Measurements from ENCODE around the gene BRI3. TPM values are rescaled to one million over a fixed set of nuclear protein-coding genes. Genes with fewer than 3 reads are reported as not detected.
"Not testable (repeated sequence)": the region's sequence is repeated elsewhere in the genome, so short reads cannot be mapped to it uniquely, and the experiment has no call there.

BRI3 gene
- total and polyA plus RNA-seq, 2 donors (not counting 1 experiment from before 2014, with no cell fraction given), result 104 to 172 TPM

- Histone ChIP-seq H4K20me1 (ENCODE audit: control insufficient read depth, extremely low read depth, insufficient read depth, low read length) (no peaks in the 10 kb centered on the region), H3K4me3 (replicated peaks in 1 of 4; ENCODE audit: control extremely low read depth in 1 of 4, insufficient read depth in 1 of 4, low read depth in 3 of 4, low read length in 4 of 4) (no peak overlapping the region), H3K9ac (ENCODE audit: insufficient read depth, low read length) (no peak overlapping the region), H3K27me3 (ENCODE audit: control insufficient read depth, insufficient read depth, low read length) (no peaks in the 10 kb centered on the region), H3K36me3 (ENCODE audit: control insufficient read depth, insufficient read depth, low read length) (no peaks in the 10 kb centered on the region), H2AFZ (ENCODE audit: low read length) (no peak overlapping the region), H3K9me3 (ENCODE audit: control insufficient read depth, insufficient read depth, low read depth, low read length) (no peaks in the 10 kb centered on the region), H3K27ac (ENCODE audit: insufficient read depth, low read length) (no peak overlapping the region), H3K4me2 (ENCODE audit: extremely low read depth, insufficient read depth, low read length) (no peak overlapping the region), H3K4me1 (ENCODE audit: control insufficient read depth, extremely low read depth, insufficient read depth, low read length) (no peaks in the 10 kb centered on the region), H3K79me2 (ENCODE audit: control insufficient read depth, insufficient read depth, low read length) (no peaks in the 10 kb centered on the region)
- TF ChIP-seq CTCF (conservative IDR thresholded peaks at IDR 0.05 in 1 of 2, IDR thresholded peaks at IDR 0.05 in 1 of 2; ENCODE audit: low read depth in 1 of 2, low read length in 2 of 2), result no peak
- no peak for TF ChIP-seq EZH2 (IDR thresholded peaks at IDR 0.05; ENCODE audit: low read length, missing control alignments)
- DNase-seq (ENCODE audit: low read depth in 2 of 2), result no peak
Measured at GRCh38 chr7:98315318-98315993, 34.0 kb downstream of the BRI3 start.

DNA sequence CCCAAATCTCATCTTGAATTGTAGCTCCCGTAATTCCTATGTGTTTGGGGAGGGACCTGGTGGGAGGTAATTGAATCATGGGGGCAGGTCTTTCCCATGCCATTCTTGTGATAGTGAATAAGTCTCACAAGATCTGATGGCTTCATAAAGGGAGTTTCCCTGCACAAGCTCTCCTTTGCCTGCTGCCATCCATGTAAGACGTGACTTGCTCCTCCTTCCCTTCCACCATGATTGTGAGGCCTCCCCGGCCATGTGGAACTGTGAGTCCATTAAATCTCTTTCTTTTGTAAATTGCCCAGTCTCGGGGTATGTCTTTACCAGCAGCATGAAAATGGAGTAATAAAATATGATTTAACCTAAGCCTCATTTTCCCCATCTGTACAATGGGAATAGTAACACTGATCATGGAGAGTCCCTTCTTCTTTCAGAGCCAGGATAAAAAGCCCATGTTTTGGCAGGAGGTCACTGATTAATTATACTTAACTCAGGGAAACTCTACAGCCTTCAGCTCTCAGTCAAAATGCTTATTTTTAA is 34.6 kb downstream of the BRI3 start:
- not testable (repeated sequence) for H3K36me3 ChIP-seq (ENCODE audit: control insufficient read depth, insufficient read depth, low read length); H3K4me2 ChIP-seq (ENCODE audit: extremely low read depth, insufficient read depth, low read length); H3K79me2 ChIP-seq (ENCODE audit: control insufficient read depth, insufficient read depth, low read length)

GRCh38 chr7:98317366-98318040 is 36.0 kb downstream of the BRI3 start:
- Histone ChIP-seq H3K79me2 (ENCODE audit: control insufficient read depth, insufficient read depth, low read length) (no peaks in the 10 kb centered on the region), H3K27me3 (ENCODE audit: control insufficient read depth, insufficient read depth, low read length) (no peaks in the 10 kb centered on the region), H3K4me2 (ENCODE audit: extremely low read depth, insufficient read depth, low read length) (no peak overlapping the region), H3K9me3 (ENCODE audit: control insufficient read depth, insufficient read depth, low read depth, low read length) (no peaks in the 10 kb centered on the region), H3K36me3 (ENCODE audit: control insufficient read depth, insufficient read depth, low read length) (no peaks in the 10 kb centered on the region), H3K27ac (ENCODE audit: insufficient read depth, low read length) (no peak overlapping the region), H2AFZ (ENCODE audit: low read length) (no peak overlapping the region), H3K9ac (ENCODE audit: insufficient read depth, low read length) (no peak overlapping the region), H4K20me1 (ENCODE audit: control insufficient read depth, extremely low read depth, insufficient read depth, low read length) (no peaks in the 10 kb centered on the region), H3K4me3 (replicated peaks in 1 of 4; ENCODE audit: control extremely low read depth in 1 of 4, insufficient read depth in 1 of 4, low read depth in 3 of 4, low read length in 4 of 4) (no peak overlapping the region), H3K4me1 (ENCODE audit: control insufficient read depth, extremely low read depth, insufficient read depth, low read length) (no peaks in the 10 kb centered on the region)
- no peak for DNase-seq (ENCODE audit: low read depth in 2 of 2)
- TF ChIP-seq CTCF (conservative IDR thresholded peaks at IDR 0.05 in 1 of 2, IDR thresholded peaks at IDR 0.05 in 1 of 2; ENCODE audit: low read depth in 1 of 2, low read length in 2 of 2) (no peak), EZH2 (IDR thresholded peaks at IDR 0.05; ENCODE audit: low read length, missing control alignments) (no peak)

More for the DNA sequence above, 34.6 kb downstream of the BRI3 start:
- H3K9me3 ChIP-seq (ENCODE audit: control insufficient read depth, insufficient read depth, low read depth, low read length); H3K4me3 ChIP-seq (replicated peaks in 1 of 4; ENCODE audit: control extremely low read depth in 1 of 4, insufficient read depth in 1 of 4, low read depth in 3 of 4, low read length in 4 of 4); H3K27ac ChIP-seq (ENCODE audit: insufficient read depth, low read length); DNase-seq (ENCODE audit: low read depth in 2 of 2); H3K9ac ChIP-seq (ENCODE audit: insufficient read depth, low read length); H4K20me1 ChIP-seq (ENCODE audit: control insufficient read depth, extremely low read depth, insufficient read depth, low read length); H3K27me3 ChIP-seq (ENCODE audit: control insufficient read depth, insufficient read depth, low read length); H2AFZ ChIP-seq (ENCODE audit: low read length); H3K4me1 ChIP-seq (ENCODE audit: control insufficient read depth, extremely low read depth, insufficient read depth, low read length): not testable (repeated sequence)
